DMS 273 treated with DMSO at 0.1 percent for 48 hours (cell line): ENCODE results near the gene KMT2E.
A peak's percentile ranks its signal among the peaks of the same experiment; 100 is the strongest.

Source experiments
- DNase-seq: peaks from one replicate; lab custom pipeline; 2025; lab: John Stamatoyannopoulos, UW

KMT2E gene

DNA sequence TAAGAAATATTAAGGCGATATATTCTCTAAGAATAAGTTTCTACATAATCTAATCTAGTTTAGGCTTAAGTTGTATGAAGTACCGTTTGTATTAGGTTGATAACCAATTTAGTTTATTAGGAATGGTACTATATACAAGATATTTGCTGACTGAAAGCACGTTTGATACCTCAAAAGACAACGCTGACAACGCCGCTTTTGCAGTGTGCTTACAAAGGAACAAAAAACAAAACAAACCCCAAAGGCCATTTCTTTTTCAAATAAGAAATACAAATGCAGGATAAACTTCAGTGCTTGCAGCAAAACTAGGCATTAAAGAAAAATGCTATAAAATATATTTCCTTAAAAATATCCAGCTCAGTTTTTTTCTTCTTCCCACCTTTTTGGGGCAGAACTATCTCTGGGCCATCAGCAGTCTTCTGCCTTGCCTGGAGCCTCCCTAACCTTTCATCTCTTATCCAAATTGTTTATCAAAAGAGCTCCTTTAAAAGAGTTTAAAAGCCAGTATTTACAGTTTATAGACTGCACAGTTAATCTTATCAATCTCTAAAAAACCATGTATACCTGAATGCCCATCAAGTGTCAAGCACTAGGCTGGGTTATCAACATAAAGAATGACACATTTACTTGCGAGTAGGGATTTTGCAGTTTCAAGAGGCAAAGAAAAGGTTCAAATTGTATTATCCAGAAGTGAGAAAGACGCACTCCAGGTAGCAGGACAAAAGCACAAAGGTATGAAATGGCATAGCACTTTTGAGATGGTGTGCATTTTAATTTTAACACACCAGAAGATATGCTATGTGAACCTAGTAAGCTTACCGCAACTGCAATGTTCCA is 4.1 kb upstream of the KMT2E start:
- no peak for DNase-seq

DNA sequence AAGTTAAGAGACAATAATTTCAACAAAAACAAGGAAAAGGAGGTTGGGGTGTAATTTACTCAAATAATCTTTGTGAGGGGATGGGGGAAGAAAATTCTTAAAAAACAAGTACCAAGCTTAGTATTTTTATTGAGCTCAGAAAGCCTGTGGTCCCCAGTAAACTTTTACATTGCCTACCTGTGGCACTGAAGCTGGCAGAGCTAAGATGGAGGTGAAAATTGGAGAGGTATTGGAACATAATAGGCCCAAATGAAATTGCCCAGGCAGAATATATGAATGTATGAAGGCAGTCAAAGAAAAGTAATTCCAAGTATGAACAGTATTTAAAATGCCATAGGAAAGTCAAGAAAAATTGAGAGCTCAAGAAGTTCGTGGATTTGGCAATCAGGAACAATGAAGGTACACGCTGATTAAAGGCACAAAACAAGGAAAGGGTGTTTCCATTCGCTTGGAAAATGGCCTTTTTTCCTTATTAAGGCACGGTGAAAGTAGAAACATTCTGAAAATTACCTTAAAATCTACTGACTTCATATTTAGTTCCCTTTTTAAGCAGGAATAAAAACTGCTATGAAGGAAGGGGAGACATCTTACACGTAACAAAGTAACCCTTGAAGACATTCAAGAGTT is 3.4 kb upstream of the KMT2E start:
- DNase-seq, result no peak

DNA sequence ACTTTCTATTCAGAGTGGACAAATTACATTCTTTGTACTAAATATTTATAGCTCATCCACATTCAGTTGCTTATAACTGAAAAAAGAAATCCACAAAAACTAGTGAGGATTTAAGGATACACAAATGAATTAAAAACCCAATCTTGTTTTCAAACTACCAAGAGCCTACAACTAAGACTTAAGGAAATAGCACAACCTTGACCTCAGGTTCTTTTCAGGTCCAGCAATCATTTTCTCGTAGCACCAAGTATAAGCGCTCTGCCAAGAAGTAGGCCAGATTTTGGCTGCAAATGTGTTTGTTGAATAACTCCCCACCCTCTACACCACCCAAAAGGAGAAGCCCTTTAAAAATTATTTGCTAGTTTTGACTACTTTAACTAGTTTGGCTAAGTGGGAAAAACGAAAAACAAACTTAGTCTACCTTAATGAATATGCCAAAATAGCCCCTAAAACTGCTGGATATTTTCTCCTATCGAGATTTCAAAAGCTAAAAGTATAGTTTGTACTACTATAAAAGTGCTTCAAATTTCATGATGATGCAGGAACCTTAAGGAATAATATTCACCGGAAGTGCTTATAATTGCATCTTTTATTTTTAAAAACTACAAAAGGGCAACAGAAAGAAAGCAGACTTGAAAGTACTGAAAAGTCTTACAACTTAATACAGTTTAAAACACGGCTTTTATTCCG is 2.7 kb upstream of the KMT2E start:
- DNase-seq, result no peak

DNA sequence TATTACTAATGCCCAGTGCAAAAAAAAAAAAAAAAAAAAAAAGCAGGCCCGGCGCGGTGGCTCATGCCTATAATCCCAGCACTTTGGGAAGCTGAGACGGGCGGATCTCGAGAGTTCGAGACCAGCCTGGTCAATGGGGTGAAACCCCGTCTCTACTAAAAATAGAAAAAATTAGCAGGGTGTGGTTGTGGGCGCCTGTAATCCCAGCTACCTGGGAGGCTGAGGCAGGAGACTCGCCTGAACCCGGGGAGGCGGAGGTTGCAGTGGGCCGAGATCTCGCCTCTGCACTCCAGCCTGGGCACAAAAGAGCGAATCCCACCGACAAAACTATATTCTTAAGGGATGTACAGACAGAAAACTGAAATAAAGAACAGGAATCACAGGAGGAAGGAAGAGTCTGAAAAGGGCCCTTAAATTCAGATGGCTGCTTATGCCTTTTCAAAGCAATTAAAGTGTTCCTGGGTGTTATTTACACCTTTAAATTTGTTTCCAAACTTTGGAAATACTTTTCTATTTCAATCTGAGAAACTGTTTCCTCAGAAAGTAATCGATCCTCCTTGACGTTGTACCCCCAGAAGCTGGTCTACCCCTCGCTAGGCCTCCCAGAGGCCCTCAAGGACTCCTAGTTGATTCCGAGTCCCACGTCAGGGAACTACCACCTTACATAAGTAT is 2.0 kb upstream of the KMT2E start:
- no peak for DNase-seq

DNA sequence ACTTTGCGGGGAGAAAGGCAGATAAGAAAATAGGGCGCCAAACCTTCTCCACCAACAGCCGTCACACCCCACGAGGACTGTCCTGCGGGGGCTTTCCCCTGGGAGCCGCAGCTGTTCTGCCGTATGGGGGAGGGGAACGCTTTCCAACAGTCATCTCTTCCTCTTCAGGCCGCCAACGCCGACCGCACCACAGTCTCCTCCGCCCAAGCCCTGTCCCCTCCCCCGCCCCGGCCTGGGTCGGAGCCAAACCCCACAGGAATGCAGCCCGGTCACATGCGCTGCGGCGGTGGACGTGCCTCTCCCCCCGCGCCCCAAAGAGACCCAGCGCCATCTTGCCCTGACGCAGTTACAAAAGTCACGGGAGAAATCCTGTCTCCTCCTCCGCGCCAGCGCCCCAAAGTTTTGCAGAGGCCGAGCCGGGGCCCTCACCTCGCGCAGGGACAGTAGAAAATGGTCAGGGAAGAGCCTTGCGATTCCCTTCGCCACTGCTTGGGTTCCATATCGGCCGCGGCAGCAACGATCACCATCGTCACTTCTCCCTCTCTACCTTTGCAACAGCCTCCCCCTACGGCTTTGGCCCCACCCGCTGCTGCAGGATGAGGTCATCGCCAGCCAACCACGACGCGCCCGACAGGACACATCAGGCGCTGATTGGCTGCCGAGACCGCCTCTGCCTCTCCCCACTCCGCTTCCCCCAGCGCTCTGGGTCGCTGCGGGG is 1.3 kb upstream of the KMT2E start:
- DNase-seq, result peak; percentile 95

DNA sequence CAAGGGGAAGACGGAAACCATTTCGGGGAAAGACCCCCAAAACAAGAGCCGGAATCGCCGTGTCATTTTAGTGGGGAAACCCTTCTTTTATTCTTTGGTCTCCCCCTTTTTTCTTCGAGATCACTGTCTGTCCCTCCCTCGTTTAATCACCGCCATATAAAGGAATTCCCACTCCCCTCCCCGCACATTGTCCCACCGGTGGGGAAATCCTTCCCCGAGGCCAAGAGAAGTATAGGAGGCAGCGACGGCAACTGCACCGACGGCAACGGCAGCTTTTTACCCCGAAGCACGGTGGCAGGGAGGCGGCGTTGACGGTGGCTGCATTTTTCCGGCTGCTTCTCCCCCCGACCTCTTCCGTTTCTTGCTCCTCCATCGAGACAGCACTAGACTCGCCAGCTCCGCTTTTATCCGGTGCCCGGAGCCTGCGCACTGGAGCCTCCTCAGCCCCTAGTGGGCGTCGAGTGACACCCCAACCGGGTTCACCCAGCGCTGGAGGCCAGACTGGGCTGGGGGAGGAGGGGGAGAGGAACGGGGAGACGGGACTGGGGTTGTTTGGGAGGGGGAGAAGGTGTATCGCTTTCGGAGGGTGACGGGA is 687 bp upstream of the KMT2E start:
- DNase-seq, result peak; percentile 82

DNA sequence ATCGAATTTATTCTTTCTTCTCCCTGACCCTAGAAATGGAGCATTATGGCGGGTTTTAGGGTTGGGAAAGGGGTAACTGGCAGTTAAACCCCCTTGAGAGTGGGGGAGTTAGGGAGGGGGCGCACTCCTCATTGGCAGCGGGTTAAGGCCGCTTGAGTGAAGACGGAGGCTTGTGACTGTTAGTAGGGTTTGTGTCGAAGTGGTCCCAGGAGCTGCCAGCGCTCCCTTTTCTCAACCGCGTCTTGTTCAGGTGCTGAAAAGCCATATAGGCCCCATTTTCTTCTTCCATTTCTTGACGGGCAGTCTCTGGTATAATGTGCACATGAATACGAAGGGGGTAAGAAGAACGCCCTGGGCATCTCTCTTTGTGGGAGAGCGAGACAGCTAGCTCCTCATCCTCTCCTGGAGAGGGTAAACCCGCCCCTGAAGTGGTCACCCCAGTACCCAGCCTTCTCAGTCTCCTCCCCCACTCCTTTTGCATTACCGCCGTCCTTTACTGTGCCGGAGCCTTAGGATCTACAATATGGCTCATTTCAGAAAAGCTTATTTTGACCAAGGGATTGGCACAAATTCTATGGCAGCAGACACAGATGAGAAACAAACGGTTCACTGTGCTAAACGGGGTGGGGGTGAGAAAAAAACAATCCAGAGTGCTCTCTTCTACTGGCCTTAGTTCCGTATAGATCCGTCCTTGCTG is 836 bp downstream of the KMT2E start:
- DNase-seq, result peak; percentile 64

DNA sequence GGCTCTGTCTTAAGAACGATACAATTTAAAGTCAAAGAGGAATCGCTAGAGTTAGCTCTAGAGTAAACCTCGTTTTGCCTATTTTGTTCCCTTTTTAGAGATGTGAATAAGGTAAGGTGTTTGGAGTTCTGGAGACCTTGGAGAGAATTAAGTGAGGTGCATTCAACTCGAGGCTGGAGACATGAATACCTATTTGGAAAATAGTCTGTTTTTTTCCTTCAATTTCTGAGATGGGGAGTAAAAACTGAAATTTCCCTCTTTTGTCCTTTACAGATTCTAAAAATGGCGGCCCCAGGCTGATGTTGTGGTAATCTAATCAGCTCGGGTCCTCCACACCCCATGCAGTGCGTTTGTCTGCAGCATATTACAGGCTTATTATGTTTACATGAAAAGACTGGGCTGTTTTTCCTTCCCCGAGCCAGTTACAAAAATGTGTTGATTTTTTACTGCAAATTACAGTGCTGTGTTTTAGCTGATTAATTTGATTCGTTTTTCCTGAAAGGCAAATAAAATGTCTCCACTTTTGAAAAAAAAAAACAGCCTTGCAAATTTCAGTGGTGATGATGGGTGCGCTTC is 1.5 kb downstream of the KMT2E start:
- peak; percentile 36 for DNase-seq

DNA sequence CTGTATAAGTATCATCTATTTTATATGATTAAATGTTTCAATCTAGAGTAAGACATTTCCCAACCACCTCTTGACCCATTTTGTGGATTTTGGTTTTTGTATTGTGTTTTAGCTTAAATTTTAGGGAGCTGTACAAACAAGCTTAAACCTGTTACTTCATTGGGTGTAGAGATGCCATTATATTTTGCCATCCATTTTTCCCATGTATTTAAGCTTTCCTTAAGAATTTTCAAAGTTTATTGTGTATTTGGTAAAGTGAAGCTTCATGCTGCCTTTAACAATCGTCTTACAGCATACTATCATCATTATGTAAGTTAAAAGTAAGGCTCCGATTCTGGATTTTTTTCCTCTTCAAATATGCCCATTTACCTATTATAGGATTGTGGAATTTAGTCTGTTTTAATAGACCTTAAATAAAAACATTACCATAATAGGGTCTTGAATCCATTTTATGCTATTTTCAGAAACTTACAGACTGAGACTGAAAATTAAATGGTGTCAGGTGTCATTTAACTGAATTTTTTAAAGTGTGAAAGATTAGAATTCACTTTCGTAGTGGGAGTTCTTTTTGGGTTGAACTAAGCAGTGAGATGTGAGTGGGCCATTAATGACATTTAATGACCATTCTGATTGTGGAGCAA is 2.2 kb downstream of the KMT2E start:
- DNase-seq, result no peak

DNA sequence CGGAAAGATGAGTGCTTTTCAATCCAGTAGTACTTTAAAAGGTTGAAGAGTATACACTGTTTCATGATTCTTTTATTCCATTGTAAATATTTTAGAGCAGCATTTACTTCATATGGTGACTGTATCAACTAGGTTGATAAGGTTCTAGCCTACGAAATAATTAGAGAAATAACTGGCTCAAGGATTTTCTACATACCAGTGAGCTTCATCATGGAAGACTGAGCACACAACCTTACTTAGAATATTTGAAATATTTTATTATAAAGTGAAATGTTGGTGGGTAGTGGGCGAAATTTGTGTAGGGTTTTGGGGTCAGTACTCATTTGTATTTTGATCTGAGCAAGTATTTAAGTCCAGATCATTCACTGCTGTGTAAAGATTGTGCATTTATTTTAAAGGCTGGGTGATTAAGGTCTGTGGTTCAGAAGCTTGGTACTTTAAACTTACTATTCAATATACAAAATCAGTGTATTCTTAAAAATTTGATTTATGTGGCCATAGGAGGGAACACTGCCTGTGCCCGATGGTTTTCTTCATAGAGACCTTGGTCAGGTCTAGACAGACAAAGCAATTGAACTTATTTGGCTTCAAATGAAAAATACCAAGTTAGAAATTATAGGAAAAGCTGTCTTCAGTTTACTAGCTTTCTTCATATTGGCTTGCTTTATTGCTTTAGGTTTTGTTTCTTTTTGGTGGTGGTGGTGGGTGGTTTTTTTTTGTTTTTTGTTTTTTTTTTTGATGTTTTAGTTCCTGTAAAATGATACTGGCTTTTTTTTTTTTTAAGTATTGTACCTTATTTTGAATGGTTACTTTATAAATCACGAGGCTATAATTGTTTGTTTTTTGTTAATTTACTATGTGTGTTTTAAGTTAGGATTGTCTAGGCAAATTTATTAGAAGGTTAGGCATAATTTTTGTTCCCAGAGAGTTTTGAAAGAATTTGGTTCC is 3.0 kb downstream of the KMT2E start:
- no peak for DNase-seq

DNA sequence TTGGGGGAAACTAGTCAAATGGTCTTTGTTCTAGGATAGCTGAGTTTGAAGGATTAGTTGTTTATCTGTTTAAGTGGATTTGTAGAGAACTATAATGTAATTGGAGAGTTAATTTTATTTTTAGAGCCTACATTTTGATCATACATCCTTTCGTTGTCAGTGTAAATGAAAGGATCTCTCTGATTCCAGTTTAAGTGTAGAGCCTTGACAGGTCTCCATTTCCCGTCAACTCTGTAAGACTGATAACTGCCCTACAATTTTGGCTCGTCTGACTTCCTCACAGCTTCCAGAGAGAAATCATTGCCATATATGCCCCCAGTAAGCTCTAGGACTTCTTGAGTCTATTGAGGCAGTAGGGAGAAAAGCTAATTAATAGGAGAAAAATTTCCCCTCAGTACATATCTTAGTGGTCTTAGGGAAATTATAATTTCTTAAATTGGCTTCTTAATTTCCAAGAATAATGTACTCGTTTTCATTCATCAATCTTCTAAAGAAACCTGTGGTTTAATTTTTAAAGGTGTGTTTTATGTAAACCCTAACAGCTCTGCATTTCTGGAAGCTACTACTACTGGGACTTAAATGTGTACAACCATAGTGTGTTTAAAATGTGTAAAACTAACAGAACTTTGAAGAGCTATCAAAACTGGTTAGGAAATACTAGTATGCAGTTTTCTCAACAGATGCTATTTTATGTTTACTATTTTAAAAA is 3.8 kb downstream of the KMT2E start:
- peak; percentile 34 for DNase-seq

DNA sequence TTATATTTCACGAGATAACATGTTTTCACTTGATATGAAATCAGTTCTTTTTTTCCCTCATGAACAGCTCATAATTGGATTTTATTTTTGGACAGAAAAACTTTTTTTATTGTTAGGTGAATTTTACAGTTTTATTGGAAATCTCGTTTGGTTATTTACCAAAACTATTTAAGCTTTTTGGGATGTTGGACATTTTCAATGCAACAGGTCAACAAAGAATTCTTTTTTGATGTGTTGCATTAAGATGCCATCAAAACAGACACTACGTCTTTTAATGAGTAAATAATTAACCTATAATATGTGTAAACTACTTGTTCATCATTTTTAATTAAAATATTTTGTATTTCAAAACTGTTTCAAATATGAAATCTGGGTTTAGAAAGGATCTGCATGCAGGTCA is 5.3 kb downstream of the KMT2E start:
- no peak for DNase-seq

DNA sequence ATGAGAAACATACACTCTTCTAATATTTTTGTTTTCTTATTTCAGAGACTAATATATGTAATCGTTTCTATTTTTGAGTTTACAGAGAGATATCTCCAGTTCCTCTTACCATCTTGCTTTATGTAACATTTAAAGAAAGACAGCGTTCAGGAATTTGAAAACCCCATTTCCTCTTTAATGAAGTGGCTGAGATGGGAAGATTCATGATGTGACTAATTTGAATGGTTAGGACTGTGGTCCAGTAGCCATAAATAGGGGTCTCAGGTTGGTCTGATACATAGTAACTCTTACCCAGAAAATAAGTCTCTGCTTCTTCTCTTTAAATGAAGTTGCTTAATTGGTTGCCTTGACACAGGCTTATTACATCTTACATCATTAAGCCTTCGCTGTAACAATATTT is 6.9 kb downstream of the KMT2E start:
- DNase-seq, result no peak

DNA sequence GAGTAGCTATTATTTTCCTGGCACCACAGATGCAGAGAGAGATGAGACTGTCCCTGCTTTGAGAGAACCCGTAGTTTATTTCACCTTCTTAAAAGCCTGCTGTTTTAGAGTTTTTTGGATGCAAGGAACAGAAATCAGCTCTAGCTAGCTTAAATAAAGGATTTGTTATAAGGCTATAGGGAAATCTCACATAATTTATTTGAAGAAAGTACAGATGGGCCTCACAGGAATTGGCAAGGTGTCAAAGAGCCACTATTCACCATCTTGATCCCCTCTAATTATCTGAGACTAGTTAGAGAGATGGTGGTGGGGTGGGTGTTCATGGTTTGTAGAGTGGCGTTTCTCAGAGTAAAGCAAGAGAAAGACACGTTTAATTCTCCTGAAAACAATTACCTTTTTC is 7.3 kb downstream of the KMT2E start:
- peak; percentile 84 for DNase-seq

DNA sequence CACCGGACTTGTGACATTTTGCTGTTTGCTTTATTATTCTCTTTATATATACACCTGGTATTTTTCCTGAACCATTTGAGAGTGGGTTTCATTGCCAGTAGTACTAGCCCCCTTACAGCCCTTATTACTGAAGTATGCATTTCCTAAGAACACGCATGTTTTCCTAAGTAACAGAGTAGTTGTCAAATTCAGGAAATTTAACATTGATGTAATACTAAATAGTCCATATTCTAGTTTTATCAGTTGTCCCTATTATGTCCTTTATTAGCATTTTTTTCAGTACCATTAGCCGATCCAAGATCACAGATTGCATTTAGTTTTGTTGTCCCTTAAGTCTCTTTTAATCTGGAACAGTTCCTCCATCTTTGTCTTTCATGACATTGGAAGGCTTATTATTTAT is 8.0 kb downstream of the KMT2E start:
- no peak for DNase-seq

DNA sequence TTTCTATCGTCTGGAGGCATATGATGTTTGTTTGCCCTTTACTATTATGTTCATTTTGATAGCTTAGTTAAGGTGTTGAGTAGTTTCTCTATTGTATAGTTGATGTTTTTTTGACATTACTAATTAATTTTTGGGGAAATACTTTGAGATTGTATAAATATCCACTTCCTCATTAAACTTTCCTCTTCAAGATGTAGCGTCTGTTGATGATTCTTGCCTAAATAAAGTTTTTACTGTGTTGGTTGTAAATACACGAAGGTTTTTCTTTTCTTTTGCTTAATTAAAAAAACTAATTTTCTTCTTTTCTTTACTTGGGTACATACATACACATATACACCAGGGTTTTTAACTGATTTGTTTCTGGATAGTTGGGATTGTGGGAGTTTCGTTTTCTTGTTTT is 8.5 kb downstream of the KMT2E start:
- no peak for DNase-seq

DNA sequence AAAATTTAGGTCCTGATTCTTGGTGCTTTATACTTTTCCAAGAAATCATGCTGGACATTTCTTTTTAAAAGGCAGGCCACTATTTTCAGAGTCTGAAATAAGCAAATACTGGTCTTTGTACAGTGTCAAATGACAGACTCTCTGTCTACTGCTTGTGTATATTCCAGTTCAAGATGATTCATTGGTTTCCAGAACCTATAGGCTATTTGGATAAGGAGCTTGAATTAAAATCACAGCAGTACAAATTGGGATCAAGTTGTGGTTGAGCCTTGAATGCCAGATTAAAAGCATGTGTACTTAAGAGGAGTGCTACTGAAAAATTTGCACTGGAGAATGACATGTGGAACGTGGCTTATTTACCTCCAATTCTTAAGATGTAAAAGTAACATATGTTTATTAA is 10.7 kb downstream of the KMT2E start:
- DNase-seq, result no peak

DNA sequence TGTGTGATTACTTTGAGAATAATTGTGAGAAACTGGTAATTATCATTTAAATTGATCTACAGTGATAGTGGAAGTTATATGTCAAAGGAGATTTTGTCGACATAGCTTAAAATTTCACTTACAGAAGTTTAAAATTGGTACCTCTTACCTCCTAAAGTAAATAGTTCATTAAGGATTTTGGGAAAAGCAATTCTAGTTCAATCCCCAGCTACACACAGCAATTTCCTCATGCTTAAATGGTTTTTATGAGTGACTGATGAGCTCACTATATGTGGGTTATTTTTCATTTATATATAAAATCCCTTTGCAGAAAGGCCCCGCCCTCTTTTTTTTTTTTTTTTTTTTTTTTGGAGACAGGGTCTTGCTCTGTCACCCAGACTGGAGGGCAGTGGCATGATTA is 12.7 kb downstream of the KMT2E start:
- DNase-seq, result no peak
